Esophagus muscularis mucosa (tissue), 4 donors: Measurements from ENCODE around the gene MRPL54.

Experiments
- EP300 ChIP-seq: sonication (generic); formaldehyde crosslinking; IDR thresholded peaks from one replicate; pipeline ENCODE4 v1.6.1; 2017; ENCODE audit warnings: antibody characterized with exemption
- POLR2A ChIP-seq: fragments of 450-650 bp; IDR thresholded peaks from one replicate; pipeline ENCODE4 v1.6.1; 2017; ENCODE audit warnings: antibody characterized with exemption, moderate library complexity, mild to moderate bottlenecking, low read depth
- POLR2AphosphoS5 ChIP-seq, 2 donors: sonication (generic); formaldehyde crosslinking; IDR thresholded peaks; one replicate each; pipeline ENCODE4 v1.6.1; 2017; ENCODE audit warnings: antibody characterized with exemption in 2 of 2
- TF ChIP-seq, protein P1 (sequence below), 3 experiments: fragments of 200-600 bp in 2 of 3; fragments of 450-650 bp in 1 of 3; sonication (generic) in 2 of 3; IDR thresholded peaks; one replicate each; pipeline ENCODE4 v1.5.1; 2017 to 2019; ENCODE audit warnings: antibody characterized with exemption in 3 of 3, mild to moderate bottlenecking in 2 of 3, moderate library complexity in 1 of 3

DNA sequence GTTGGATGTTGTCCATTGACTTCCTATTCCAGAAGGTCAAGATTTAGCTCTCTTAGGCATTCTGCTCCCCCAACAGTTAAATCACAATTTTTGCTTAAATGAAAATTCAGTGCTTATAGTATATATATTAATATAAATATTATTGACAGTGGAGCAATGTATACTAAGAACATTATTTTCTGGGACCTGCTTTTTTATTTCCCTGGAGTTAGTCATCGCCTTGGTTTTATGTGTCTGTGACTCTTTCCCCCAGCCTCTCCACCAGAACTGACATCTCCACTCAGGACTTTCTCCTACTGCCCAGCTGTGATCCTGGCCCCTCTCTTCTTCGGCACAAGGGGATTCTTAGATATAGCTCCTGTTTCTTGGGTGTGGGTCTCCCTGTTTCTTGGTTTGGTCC, 33.9 kb downstream of the MRPL54 start:
- TF ChIP-seq, protein P1, sequence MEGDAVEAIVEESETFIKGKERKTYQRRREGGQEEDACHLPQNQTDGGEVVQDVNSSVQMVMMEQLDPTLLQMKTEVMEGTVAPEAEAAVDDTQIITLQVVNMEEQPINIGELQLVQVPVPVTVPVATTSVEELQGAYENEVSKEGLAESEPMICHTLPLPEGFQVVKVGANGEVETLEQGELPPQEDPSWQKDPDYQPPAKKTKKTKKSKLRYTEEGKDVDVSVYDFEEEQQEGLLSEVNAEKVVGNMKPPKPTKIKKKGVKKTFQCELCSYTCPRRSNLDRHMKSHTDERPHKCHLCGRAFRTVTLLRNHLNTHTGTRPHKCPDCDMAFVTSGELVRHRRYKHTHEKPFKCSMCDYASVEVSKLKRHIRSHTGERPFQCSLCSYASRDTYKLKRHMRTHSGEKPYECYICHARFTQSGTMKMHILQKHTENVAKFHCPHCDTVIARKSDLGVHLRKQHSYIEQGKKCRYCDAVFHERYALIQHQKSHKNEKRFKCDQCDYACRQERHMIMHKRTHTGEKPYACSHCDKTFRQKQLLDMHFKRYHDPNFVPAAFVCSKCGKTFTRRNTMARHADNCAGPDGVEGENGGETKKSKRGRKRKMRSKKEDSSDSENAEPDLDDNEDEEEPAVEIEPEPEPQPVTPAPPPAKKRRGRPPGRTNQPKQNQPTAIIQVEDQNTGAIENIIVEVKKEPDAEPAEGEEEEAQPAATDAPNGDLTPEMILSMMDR (IDR thresholded peaks at IDR 0.05), result no peak
- TF ChIP-seq POLR2A (no peak), POLR2AphosphoS5 (IDR thresholded peaks at IDR 0.05) (no peak), EP300 (no peak)
